Stimulated activated memory B cell treated with anti-CD40 and anti-IgM and Interleukin-4, amounts not matched to agents 10 μg/mL and 1 μg/mL and 100 μg/mL, for 72 hours (primary cell): ENCODE measurements around the gene PTPRT.

Source experiments
- ATAC-seq: fragments of 150-1000 bp; cut with Tn5 transposase; 2 replicates; pipeline ENCODE4 v1.10.0; 2021
- H3K27ac Mint-ChIP-seq: one replicate; pipeline ENCODE4 v1.8.0; 2022; ENCODE audit warnings: mild to moderate bottlenecking, mixed read lengths
- H3K27me3 Mint-ChIP-seq: one replicate; pipeline ENCODE4 v1.8.0; 2022; ENCODE audit warnings: mixed read lengths
- H3K36me3 Mint-ChIP-seq: one replicate; pipeline ENCODE4 v1.8.0; 2022; ENCODE audit warnings: mixed read lengths
- H3K4me1 Mint-ChIP-seq: one replicate; pipeline ENCODE4 v1.8.0; 2022; ENCODE audit warnings: mixed read lengths
- H3K4me3 Mint-ChIP-seq: one replicate; pipeline ENCODE4 v1.8.0; 2022; ENCODE audit warnings: mild to moderate bottlenecking, moderate library complexity, mixed read lengths
- H3K9me3 Mint-ChIP-seq: one replicate; pipeline ENCODE4 v1.8.0; 2022; ENCODE audit warnings: mixed read lengths

PTPRT gene

GRCh38 chr20:43191946-43192863 is 2.5 kb upstream of the PTPRT start:
- Mint-ChIP-seq H3K9me3 (no peaks in the 10 kb centered on the region), H3K4me3 (no peak overlapping the region), H3K36me3 (no peaks in the 10 kb centered on the region), H3K27ac (no peak overlapping the region), H3K4me1 (no peaks in the 10 kb centered on the region), H3K27me3 (peaks cover 45% of the 10 kb centered on the region)
- ATAC-seq: no peak

GRCh38 chr20:43191143-43191542 is 1.4 kb upstream of the PTPRT start:
- Mint-ChIP-seq H3K27me3 (peaks cover 56% of the 10 kb centered on the region), H3K4me1 (no peaks in the 10 kb centered on the region), H3K4me3 (no peak overlapping the region), H3K27ac (no peak overlapping the region), H3K9me3 (no peaks in the 10 kb centered on the region), H3K36me3 (no peaks in the 10 kb centered on the region)
- no peak for ATAC-seq

GRCh38 chr20:43190332-43190953 is 737 bp upstream of the PTPRT start:
- peaks cover 63% of the 10 kb centered on the region for H3K27me3 Mint-ChIP-seq

GRCh38 chr20:43188861-43189553 is 699 bp downstream of the PTPRT start:
- peaks cover 75% of the 10 kb centered on the region for H3K27me3 Mint-ChIP-seq
- no peaks in the 10 kb centered on the region for H3K36me3 Mint-ChIP-seq
- no peak for ATAC-seq
- H3K27ac Mint-ChIP-seq: no peak overlapping the region
- H3K9me3 Mint-ChIP-seq: no peaks in the 10 kb centered on the region
- H3K4me1 Mint-ChIP-seq: no peaks in the 10 kb centered on the region
- no peak overlapping the region for H3K4me3 Mint-ChIP-seq

More at GRCh38 chr20:43190332-43190953, 737 bp upstream of the PTPRT start:
- H3K36me3 Mint-ChIP-seq: no peaks in the 10 kb centered on the region
- H3K4me3 Mint-ChIP-seq: no peak overlapping the region
- H3K9me3 Mint-ChIP-seq: no peaks in the 10 kb centered on the region
- no peak overlapping the region for H3K27ac Mint-ChIP-seq
- ATAC-seq: no peak
- no peaks in the 10 kb centered on the region for H3K4me1 Mint-ChIP-seq

GRCh38 chr20:43188234-43188653 is 1.5 kb downstream of the PTPRT start:
- Mint-ChIP-seq H3K4me1 (no peaks in the 10 kb centered on the region), H3K4me3 (no peak overlapping the region), H3K27me3 (peaks cover 75% of the 10 kb centered on the region), H3K36me3 (no peaks in the 10 kb centered on the region), H3K9me3 (no peaks in the 10 kb centered on the region), H3K27ac (no peak overlapping the region)
- no peak for ATAC-seq

- peaks cover 75% of the 10 kb centered on the region for H3K27me3 Mint-ChIP-seq
- no peak for ATAC-seq
Measured at GRCh38 chr20:43187476-43188233, 2.1 kb downstream of the PTPRT start.

GRCh38 chr20:43186312-43186711 is 3.4 kb downstream of the PTPRT start:
- Mint-ChIP-seq H3K27ac (no peak overlapping the region), H3K27me3 (peaks cover 63% of the 10 kb centered on the region), H3K4me3 (no peak overlapping the region), H3K9me3 (no peaks in the 10 kb centered on the region), H3K4me1 (no peaks in the 10 kb centered on the region), H3K36me3 (no peaks in the 10 kb centered on the region)
- no peak for ATAC-seq

More at GRCh38 chr20:43187476-43188233, 2.1 kb downstream of the PTPRT start:
- Mint-ChIP-seq H3K4me1 (no peaks in the 10 kb centered on the region), H3K4me3 (no peak overlapping the region), H3K27ac (no peak overlapping the region), H3K36me3 (no peaks in the 10 kb centered on the region), H3K9me3 (no peaks in the 10 kb centered on the region)

- Mint-ChIP-seq H3K9me3 (no peaks in the 10 kb centered on the region), H3K4me1 (no peaks in the 10 kb centered on the region), H3K4me3 (no peak overlapping the region), H3K27ac (no peak overlapping the region), H3K36me3 (no peaks in the 10 kb centered on the region), H3K27me3 (peaks cover 59% of the 10 kb centered on the region)
- no peak for ATAC-seq
Measured at GRCh38 chr20:43185901-43186300, 3.8 kb downstream of the PTPRT start.

- no peak for ATAC-seq
- Mint-ChIP-seq H3K36me3 (no peaks in the 10 kb centered on the region), H3K4me1 (no peaks in the 10 kb centered on the region), H3K4me3 (no peak overlapping the region), H3K27ac (no peak overlapping the region), H3K9me3 (no peaks in the 10 kb centered on the region), H3K27me3 (peaks cover 44% of the 10 kb centered on the region)
Measured at GRCh38 chr20:43183536-43184070, 6.1 kb downstream of the PTPRT start.

- no peak overlapping the region for H3K27ac Mint-ChIP-seq
- no peaks in the 10 kb centered on the region for H3K9me3 Mint-ChIP-seq
- ATAC-seq: no peak
- H3K4me1 Mint-ChIP-seq: no peaks in the 10 kb centered on the region
- H3K36me3 Mint-ChIP-seq: no peaks in the 10 kb centered on the region
- no peaks in the 10 kb centered on the region for H3K27me3 Mint-ChIP-seq
- H3K4me3 Mint-ChIP-seq: no peak overlapping the region
Measured at GRCh38 chr20:43178080-43178479, 11.6 kb downstream of the PTPRT start.

GRCh38 chr20:43176726-43177125 is 13.0 kb downstream of the PTPRT start:
- Mint-ChIP-seq H3K36me3 (no peaks in the 10 kb centered on the region), H3K4me1 (no peaks in the 10 kb centered on the region)
- no peak for ATAC-seq

GRCh38 chr20:43171930-43172329 is 17.8 kb downstream of the PTPRT start:
- Mint-ChIP-seq H3K36me3 (no peaks in the 10 kb centered on the region), H3K27ac (no peak overlapping the region), H3K27me3 (no peaks in the 10 kb centered on the region), H3K4me1 (no peaks in the 10 kb centered on the region), H3K9me3 (no peaks in the 10 kb centered on the region), H3K4me3 (no peak overlapping the region)
- ATAC-seq: no peak

More at GRCh38 chr20:43176726-43177125, 13.0 kb downstream of the PTPRT start:
- Mint-ChIP-seq H3K9me3 (no peaks in the 10 kb centered on the region), H3K4me3 (no peak overlapping the region), H3K27me3 (no peaks in the 10 kb centered on the region), H3K27ac (no peak overlapping the region)

- Mint-ChIP-seq H3K27me3 (no peaks in the 10 kb centered on the region), H3K4me1 (no peaks in the 10 kb centered on the region), H3K4me3 (no peak overlapping the region), H3K36me3 (no peaks in the 10 kb centered on the region), H3K9me3 (peaks cover 2% of the 10 kb centered on the region), H3K27ac (no peak overlapping the region)
- no peak for ATAC-seq
Measured at GRCh38 chr20:43170771-43171170, 18.9 kb downstream of the PTPRT start.

- H3K4me3 Mint-ChIP-seq: no peak overlapping the region
Measured at GRCh38 chr20:43167615-43168014, 22.1 kb downstream of the PTPRT start.

More at GRCh38 chr20:43167615-43168014, 22.1 kb downstream of the PTPRT start:
- H3K4me1 Mint-ChIP-seq: no peaks in the 10 kb centered on the region
- H3K9me3 Mint-ChIP-seq: peaks cover 2% of the 10 kb centered on the region
- ATAC-seq: no peak
- H3K36me3 Mint-ChIP-seq: no peaks in the 10 kb centered on the region
- no peak overlapping the region for H3K27ac Mint-ChIP-seq
- H3K27me3 Mint-ChIP-seq: no peaks in the 10 kb centered on the region
